Progenitor cell of endocrine pancreas (in vitro differentiated cells): ENCODE data around the gene COL2A1. TPM values are rescaled to one million over a fixed set of nuclear protein-coding genes. Genes with fewer than 3 reads are reported as not detected.

Experiments used
- DNase-seq: peaks from one replicate; pipeline ENCODE4 v3.0.0; 2021; ENCODE audit warnings: low spot score; ENCODE audit not compliant: unreplicated experiment
- H3K27ac Mint-ChIP-seq: 2 replicates; pipeline ENCODE4 v1.8.0; 2021; ENCODE audit warnings: mild to moderate bottlenecking, moderate library complexity, mixed read lengths
- H3K27me3 Mint-ChIP-seq: 2 replicates; pipeline ENCODE4 v1.8.0; 2021; ENCODE audit warnings: mixed read lengths
- H3K36me3 Mint-ChIP-seq: 2 replicates; pipeline ENCODE4 v1.8.0; 2022; ENCODE audit warnings: mixed read lengths; ENCODE audit not compliant: insufficient read depth
- H3K4me1 Mint-ChIP-seq: 2 replicates; pipeline ENCODE4 v1.8.0; 2021; ENCODE audit warnings: low read depth, mixed read lengths
- H3K4me3 Mint-ChIP-seq: 2 replicates; pipeline ENCODE4 v1.8.0; 2021; ENCODE audit warnings: low read depth, mild to moderate bottlenecking, moderate library complexity, mixed read lengths
- H3K9me3 Mint-ChIP-seq: 2 replicates; pipeline ENCODE4 v1.8.0; 2021; ENCODE audit warnings: low read depth, mixed read lengths
- CTCF ChIP-seq: fragments of 200-600 bp; sonication (generic); IDR thresholded peaks from one replicate; pipeline ENCODE4 v1.5.0; 2021; ENCODE audit warnings: antibody characterized with exemption, mild to moderate bottlenecking; ENCODE audit not compliant: unreplicated experiment
- total RNA-seq: library from RNA; stranded (reverse); gene quantifications from 2 replicates; pipeline ENCODE4 v1.2.1, GENCODE V29; 2021

COL2A1 gene
- total RNA-seq, 1 donor from 2014 or later: 424 TPM

DNA sequence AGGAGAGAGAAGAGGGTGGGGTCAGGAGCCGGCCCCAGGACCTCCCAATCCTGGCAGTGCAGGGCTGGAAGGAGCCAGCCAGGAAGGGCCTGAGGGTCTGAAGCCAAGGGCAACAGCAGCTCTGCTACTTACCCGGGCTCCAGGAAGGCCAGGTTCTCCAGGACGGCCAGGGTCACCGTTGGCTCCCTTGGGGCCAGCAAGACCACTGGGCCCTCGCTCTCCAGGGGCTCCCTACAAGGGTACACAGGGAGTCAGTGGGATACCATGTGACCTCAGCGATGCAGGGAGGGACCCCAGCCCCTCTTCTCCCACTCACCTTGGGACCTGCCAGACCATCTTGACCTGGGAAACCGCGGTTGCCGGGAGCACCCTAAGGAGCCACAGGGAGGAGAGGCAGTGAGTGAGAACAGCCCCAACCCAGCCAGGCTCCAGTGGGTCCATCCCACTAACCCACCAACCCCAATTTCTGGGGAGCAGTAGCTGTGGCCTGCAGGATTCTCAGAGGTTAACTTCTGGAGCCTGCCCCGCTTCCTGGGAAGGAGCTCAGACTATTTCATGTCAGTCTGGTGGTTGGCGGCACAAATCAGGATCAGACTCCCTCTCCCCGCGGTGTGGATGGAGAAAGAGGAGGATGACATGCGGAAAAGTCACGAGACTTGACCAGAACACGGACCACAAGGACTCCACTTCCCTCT lies 18.5 kb downstream of the COL2A1 start:
- Mint-ChIP-seq H3K27ac (no peak overlapping the region), H3K36me3 (peaks cover 21% of the 10 kb centered on the region), H3K4me3 (no peak overlapping the region), H3K27me3 (no peaks in the 10 kb centered on the region), H3K9me3 (no peaks in the 10 kb centered on the region), H3K4me1 (peaks cover 16% of the 10 kb centered on the region)
- no peak for TF ChIP-seq CTCF
- DNase-seq: no peak

- H3K27ac Mint-ChIP-seq: no peak overlapping the region
These were observed 19.9 kb downstream of the COL2A1 start for GRCh38 chr12:47984331-47984801.

GRCh38 chr12:47983541-47984115 lies 20.6 kb downstream of the COL2A1 start:
- Mint-ChIP-seq H3K27me3 (no peaks in the 10 kb centered on the region), H3K9me3 (no peaks in the 10 kb centered on the region), H3K4me1 (peaks cover 10% of the 10 kb centered on the region), H3K4me3 (no peak overlapping the region), H3K27ac (no peak overlapping the region), H3K36me3 (peaks cover 24% of the 10 kb centered on the region)
- TF ChIP-seq CTCF: no peak
- no peak for DNase-seq

More at GRCh38 chr12:47984331-47984801, 19.9 kb downstream of the COL2A1 start:
- H3K4me3 Mint-ChIP-seq: no peak overlapping the region
- DNase-seq: no peak
- TF ChIP-seq CTCF: no peak
- H3K9me3 Mint-ChIP-seq: no peaks in the 10 kb centered on the region
- H3K36me3 Mint-ChIP-seq: peaks cover 21% of the 10 kb centered on the region
- no peaks in the 10 kb centered on the region for H3K27me3 Mint-ChIP-seq
- H3K4me1 Mint-ChIP-seq: peaks cover 16% of the 10 kb centered on the region

DNA sequence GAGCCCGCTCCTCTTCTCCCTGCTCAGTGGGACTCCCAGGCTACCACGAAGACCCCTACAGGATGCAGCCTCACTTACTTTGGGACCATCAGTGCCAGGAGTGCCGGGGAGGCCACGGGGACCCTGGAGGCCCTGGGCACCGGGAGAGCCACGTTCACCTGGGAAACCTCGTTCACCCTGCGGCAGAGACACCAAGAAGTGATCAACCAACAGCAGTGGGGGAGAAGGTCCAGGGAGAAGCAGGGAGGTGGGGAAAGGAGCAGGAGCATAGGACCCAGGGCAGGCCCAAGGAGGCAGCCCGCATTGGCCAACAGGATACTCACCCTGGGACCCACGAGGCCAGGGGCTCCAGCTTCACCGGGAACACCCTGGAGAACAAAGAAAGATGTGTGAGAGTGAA lies 21.5 kb downstream of the COL2A1 start:
- TF ChIP-seq CTCF: no peak
- Mint-ChIP-seq H3K27me3 (no peaks in the 10 kb centered on the region), H3K36me3 (peaks cover 20% of the 10 kb centered on the region), H3K27ac (no peak overlapping the region), H3K4me3 (no peak overlapping the region), H3K4me1 (peaks cover 1% of the 10 kb centered on the region), H3K9me3 (no peaks in the 10 kb centered on the region)
- DNase-seq: no peak

DNA sequence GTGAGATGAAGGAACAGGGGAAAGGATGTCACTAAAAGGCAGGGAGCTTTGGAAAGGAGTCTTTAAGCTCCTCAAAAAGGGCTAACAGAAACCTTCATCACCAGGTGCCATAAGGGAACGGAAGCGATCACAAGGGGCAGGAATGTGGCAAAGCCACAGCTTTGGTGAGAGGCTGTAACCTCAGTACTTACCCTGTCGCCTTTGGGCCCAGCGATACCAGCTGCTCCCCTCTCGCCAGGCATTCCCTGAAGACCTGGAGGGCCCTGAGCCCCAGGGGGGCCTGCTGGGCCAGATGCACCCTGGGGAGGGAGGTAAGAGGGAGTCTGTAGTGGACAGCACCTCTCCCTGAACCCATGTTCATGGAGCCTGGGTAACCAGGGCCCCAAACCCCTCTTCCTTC lies 22.0 kb downstream of the COL2A1 start:
- Mint-ChIP-seq H3K27ac (no peak overlapping the region), H3K27me3 (no peaks in the 10 kb centered on the region), H3K36me3 (peaks cover 24% of the 10 kb centered on the region), H3K4me3 (no peak overlapping the region), H3K4me1 (no peaks in the 10 kb centered on the region), H3K9me3 (no peaks in the 10 kb centered on the region)
- DNase-seq: no peak
- TF ChIP-seq CTCF: no peak
